T-helper 17 cell (primary cell): ENCODE measurements around the gene CTCF. TPM values are rescaled to one million over a fixed set of nuclear protein-coding genes. Genes with fewer than 3 reads are reported as not detected.

Source experiments
- ATAC-seq: fragments of 150-1000 bp; cut with Tn5 transposase; 2 replicates; pipeline ENCODE4 v1.10.0; 2021; ENCODE audit warnings: mild to moderate bottlenecking, moderate library complexity
- DNase-seq, 3 donors: peaks; one replicate each; pipeline versions ENCODE4 v3.0.0 to v3.0.0-alpha.2; 2020 to 2021
- H3K9me3 ChIP-seq: one replicate; pipeline ENCODE4 v1.7.0; 2013; ENCODE audit warnings: low read length, mild to moderate bottlenecking; ENCODE audit not compliant: control insufficient read depth, poor library complexity, severe bottlenecking
- H3K27ac Mint-ChIP-seq: one replicate; pipeline ENCODE4 v1.8.0; 2022; ENCODE audit warnings: mild to moderate bottlenecking, moderate library complexity, mixed read lengths
- H3K27me3 Mint-ChIP-seq: one replicate; pipeline ENCODE4 v1.8.0; 2022; ENCODE audit warnings: mixed read lengths
- H3K36me3 Mint-ChIP-seq: one replicate; pipeline ENCODE4 v1.8.0; 2022; ENCODE audit warnings: low read depth, mixed read lengths
- H3K4me1 Mint-ChIP-seq: one replicate; pipeline ENCODE4 v1.8.0; 2022; ENCODE audit warnings: mild to moderate bottlenecking, mixed read lengths
- H3K4me3 Mint-ChIP-seq: one replicate; pipeline ENCODE4 v1.8.0; 2022; ENCODE audit warnings: mild to moderate bottlenecking, moderate library complexity, mixed read lengths
- total RNA-seq, 4 donors: library from RNA in 2 of 4; stranded (reverse) in 2 of 4; gene quantifications; one replicate each; pipeline ENCODE4 v1.2.3 and lab custom pipeline; 2022 to 2026

The CTCF gene
- total RNA-seq, 2 donors from 2014 or later: 48.5 to 57.8 TPM

GRCh38 chr16:67664871-67665270 is 102.5 kb downstream of the CTCF start:
- H3K4me3 Mint-ChIP-seq: peak overlapping the region; percentile 76
- no peaks in the 10 kb centered on the region for H3K36me3 Mint-ChIP-seq
- H3K27ac Mint-ChIP-seq: peak overlapping the region; percentile 74
- no peak for ATAC-seq
- peaks cover 29% of the 10 kb centered on the region for H3K4me1 Mint-ChIP-seq
- no peak for DNase-seq
- H3K27me3 Mint-ChIP-seq: no peaks in the 10 kb centered on the region
- H3K9me3 ChIP-seq: no peaks in the 10 kb centered on the region

GRCh38 chr16:67665598-67665997 is 103.3 kb downstream of the CTCF start:
- no peaks in the 10 kb centered on the region for H3K9me3 ChIP-seq
- ATAC-seq (no peak), DNase-seq (no peak)
- H3K27ac Mint-ChIP-seq: peak overlapping the region; percentile 74
- H3K4me3 Mint-ChIP-seq: peak overlapping the region; percentile 76
- peaks cover 29% of the 10 kb centered on the region for H3K4me1 Mint-ChIP-seq
- no peaks in the 10 kb centered on the region for H3K36me3 Mint-ChIP-seq
- no peaks in the 10 kb centered on the region for H3K27me3 Mint-ChIP-seq

GRCh38 chr16:67666032-67666551 is 103.8 kb downstream of the CTCF start:
- Mint-ChIP-seq H3K27me3 (no peaks in the 10 kb centered on the region), H3K36me3 (no peaks in the 10 kb centered on the region), H3K27ac (peak overlapping the region; percentile 74), H3K4me3 (peak overlapping the region; percentile 93), H3K4me1 (peaks cover 28% of the 10 kb centered on the region)
- ATAC-seq: peak; percentile 3
- no peaks in the 10 kb centered on the region for H3K9me3 ChIP-seq
- DNase-seq: no peak

- ATAC-seq: peak; percentile 78
- Mint-ChIP-seq H3K27me3 (no peaks in the 10 kb centered on the region), H3K27ac (peak within 1 kb of the TSS; percentile 74), H3K4me3 (peak within 1 kb of the TSS; percentile 93), H3K36me3 (no peaks in the 10 kb centered on the region), H3K4me1 (peaks cover 20% of the 10 kb centered on the region)
- DNase-seq: peak; percentile 74 to 79 (median 74)
- H3K9me3 ChIP-seq: no peaks in the 10 kb centered on the region
These were observed 104.5 kb downstream of the CTCF start, which contains the start of the genes C16orf86 and ENKD1 for GRCh38 chr16:67666559-67667452. Gene C16orf86 (plus strand): TSS chr16:67666814. CDS start chr16:67666971, 157 bp downstream. Gene ENKD1 (minus strand): TSS chr16:67666750. CDS start chr16:67666442, 308 bp downstream.

GRCh38 chr16:67667453-67667816 is 105.1 kb downstream of the CTCF start:
- H3K9me3 ChIP-seq: no peaks in the 10 kb centered on the region
- Mint-ChIP-seq H3K4me1 (peaks cover 21% of the 10 kb centered on the region), H3K27ac (peak overlapping the region; percentile 74), H3K36me3 (no peaks in the 10 kb centered on the region), H3K4me3 (peak overlapping the region; percentile 93), H3K27me3 (no peaks in the 10 kb centered on the region)
- DNase-seq (no peak), ATAC-seq (no peak)

GRCh38 chr16:67667817-67668494 is 105.6 kb downstream of the CTCF start:
- DNase-seq (peak; percentile 58 to 72 (median 72)), ATAC-seq (peak; percentile 88)
- no peaks in the 10 kb centered on the region for H3K36me3 Mint-ChIP-seq
- no peaks in the 10 kb centered on the region for H3K27me3 Mint-ChIP-seq
- H3K27ac Mint-ChIP-seq: peak overlapping the region; percentile 60
- peak overlapping the region; percentile 93 for H3K4me3 Mint-ChIP-seq
- no peaks in the 10 kb centered on the region for H3K9me3 ChIP-seq
- peaks cover 25% of the 10 kb centered on the region for H3K4me1 Mint-ChIP-seq

- peaks cover 26% of the 10 kb centered on the region for H3K4me1 Mint-ChIP-seq
- no peaks in the 10 kb centered on the region for H3K27me3 Mint-ChIP-seq
- DNase-seq (no peak), ATAC-seq (no peak)
- no peaks in the 10 kb centered on the region for H3K9me3 ChIP-seq
- H3K36me3 Mint-ChIP-seq: no peaks in the 10 kb centered on the region
- peak overlapping the region; percentile 60 for H3K27ac Mint-ChIP-seq
- H3K4me3 Mint-ChIP-seq: peak overlapping the region; percentile 41
These were observed 106.3 kb downstream of the CTCF start for GRCh38 chr16:67668495-67669157.

- no peak overlapping the region for H3K4me3 Mint-ChIP-seq
- peak overlapping the region; percentile 74 for H3K27ac Mint-ChIP-seq
- DNase-seq: no peak
- no peaks in the 10 kb centered on the region for H3K27me3 Mint-ChIP-seq
- peaks cover 26% of the 10 kb centered on the region for H3K4me1 Mint-ChIP-seq
- no peaks in the 10 kb centered on the region for H3K36me3 Mint-ChIP-seq
- ATAC-seq: no peak
- no peaks in the 10 kb centered on the region for H3K9me3 ChIP-seq
These were observed 107.3 kb downstream of the CTCF start for GRCh38 chr16:67669499-67670101.

- H3K27ac Mint-ChIP-seq: no peak overlapping the region
- H3K27me3 Mint-ChIP-seq: no peaks in the 10 kb centered on the region
- no peaks in the 10 kb centered on the region for H3K9me3 ChIP-seq
- peaks cover 15% of the 10 kb centered on the region for H3K4me1 Mint-ChIP-seq
- ATAC-seq (no peak), DNase-seq (no peak)
- H3K4me3 Mint-ChIP-seq: peak overlapping the region; percentile 45
- H3K36me3 Mint-ChIP-seq: no peaks in the 10 kb centered on the region
These were observed 110.0 kb downstream of the CTCF start for GRCh38 chr16:67672306-67672705.

- no peaks in the 10 kb centered on the region for H3K36me3 Mint-ChIP-seq
- peaks cover 15% of the 10 kb centered on the region for H3K4me1 Mint-ChIP-seq
- peak; percentile 35 for ATAC-seq
- peak in 2 of 3 donors; percentile 38 to 56 for DNase-seq
- no peaks in the 10 kb centered on the region for H3K9me3 ChIP-seq
- H3K4me3 Mint-ChIP-seq: no peak overlapping the region
- no peaks in the 10 kb centered on the region for H3K27me3 Mint-ChIP-seq
- H3K27ac Mint-ChIP-seq: no peak overlapping the region
These were observed 110.7 kb downstream of the CTCF start for GRCh38 chr16:67672739-67673662.

GRCh38 chr16:67673712-67674580 is 111.6 kb downstream of the CTCF start:
- no peak overlapping the region for H3K4me3 Mint-ChIP-seq
- no peaks in the 10 kb centered on the region for H3K36me3 Mint-ChIP-seq
- no peaks in the 10 kb centered on the region for H3K9me3 ChIP-seq
- peak; percentile 7 for ATAC-seq
- no peaks in the 10 kb centered on the region for H3K27me3 Mint-ChIP-seq
- no peak for DNase-seq
- peaks cover 13% of the 10 kb centered on the region for H3K4me1 Mint-ChIP-seq
- peak overlapping the region; percentile 88 for H3K27ac Mint-ChIP-seq
